ENCODE results near the gene PRSS33.

DNA sequence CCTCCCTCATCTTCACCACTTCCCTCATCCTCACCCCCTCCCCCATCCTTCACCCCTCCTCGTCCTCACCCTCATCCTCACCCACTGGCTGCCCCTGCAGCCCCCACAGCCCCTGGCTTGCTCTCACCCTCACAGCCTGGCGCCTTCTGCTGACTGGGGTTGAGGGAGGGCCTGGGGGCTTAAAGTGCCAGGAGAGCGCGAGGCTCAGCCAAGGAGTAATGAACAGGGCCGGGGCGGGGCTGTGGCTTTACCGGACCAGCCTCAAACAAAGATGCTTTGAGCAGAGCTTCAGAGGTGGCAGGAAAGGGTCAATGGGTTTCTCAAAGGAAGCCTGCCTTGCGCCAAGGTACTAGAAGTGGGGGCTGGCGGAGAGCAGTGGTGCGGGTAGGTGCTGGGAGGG, at the start of gene PRSS33:
- no peak for TF ChIP-seq POLR2A (IDR thresholded peaks at IDR 0.05)
- TF ChIP-seq, protein P1, sequence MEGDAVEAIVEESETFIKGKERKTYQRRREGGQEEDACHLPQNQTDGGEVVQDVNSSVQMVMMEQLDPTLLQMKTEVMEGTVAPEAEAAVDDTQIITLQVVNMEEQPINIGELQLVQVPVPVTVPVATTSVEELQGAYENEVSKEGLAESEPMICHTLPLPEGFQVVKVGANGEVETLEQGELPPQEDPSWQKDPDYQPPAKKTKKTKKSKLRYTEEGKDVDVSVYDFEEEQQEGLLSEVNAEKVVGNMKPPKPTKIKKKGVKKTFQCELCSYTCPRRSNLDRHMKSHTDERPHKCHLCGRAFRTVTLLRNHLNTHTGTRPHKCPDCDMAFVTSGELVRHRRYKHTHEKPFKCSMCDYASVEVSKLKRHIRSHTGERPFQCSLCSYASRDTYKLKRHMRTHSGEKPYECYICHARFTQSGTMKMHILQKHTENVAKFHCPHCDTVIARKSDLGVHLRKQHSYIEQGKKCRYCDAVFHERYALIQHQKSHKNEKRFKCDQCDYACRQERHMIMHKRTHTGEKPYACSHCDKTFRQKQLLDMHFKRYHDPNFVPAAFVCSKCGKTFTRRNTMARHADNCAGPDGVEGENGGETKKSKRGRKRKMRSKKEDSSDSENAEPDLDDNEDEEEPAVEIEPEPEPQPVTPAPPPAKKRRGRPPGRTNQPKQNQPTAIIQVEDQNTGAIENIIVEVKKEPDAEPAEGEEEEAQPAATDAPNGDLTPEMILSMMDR (IDR thresholded peaks at IDR 0.05): no peak
